GM19035 (cell line): Measurements from ENCODE around the gene MRPL48.
A peak's percentile ranks its signal among the peaks of the same experiment; 100 is the strongest.
"Not testable (repeated sequence)": the region's sequence is repeated elsewhere in the genome, so short reads cannot be mapped to it uniquely, and the experiment has no call there.

Experiments
- ATAC-seq: cut with Tn5 transposase; IDR thresholded peaks from one replicate; pipeline ENCODE4 v1.9.1; 2021; ENCODE audit not compliant: unreplicated experiment

Gene MRPL48

GRCh38 chr11:73787643-73788558 is at the start of gene MRPL48:
TSS of gene MRPL48 (plus strand) at chr11:73787874. CDS start at chr11:73787972, 98 bp downstream.
- ATAC-seq: peak; percentile 91

DNA sequence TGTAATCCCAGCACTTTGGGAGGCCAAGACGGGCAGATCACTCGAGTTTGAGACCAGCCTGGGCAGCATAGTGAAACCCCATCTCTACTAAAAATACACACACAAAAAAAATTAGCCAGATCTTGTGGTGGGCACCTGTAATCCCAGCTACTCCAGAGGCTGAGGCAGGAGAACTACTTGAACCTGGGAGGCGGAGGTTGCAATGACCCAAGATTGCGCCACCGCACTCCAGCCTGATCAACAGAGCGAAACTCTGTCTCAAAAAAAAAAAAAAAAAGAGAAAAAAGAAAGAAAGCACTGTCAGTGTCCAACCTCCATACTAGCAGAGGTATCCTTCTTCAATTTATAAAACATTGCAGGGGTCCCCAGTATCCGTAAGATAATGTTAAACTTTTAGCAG is 44.6 kb upstream of the MRPL48 start:
- no peak for ATAC-seq

GRCh38 chr11:73746701-73747100 is 41.0 kb upstream of the MRPL48 start:
- no peak for ATAC-seq

GRCh38 chr11:73747762-73748161 is 39.9 kb upstream of the MRPL48 start:
- no peak for ATAC-seq

GRCh38 chr11:73748300-73748699 is 39.4 kb upstream of the MRPL48 start:
- ATAC-seq: no peak

DNA sequence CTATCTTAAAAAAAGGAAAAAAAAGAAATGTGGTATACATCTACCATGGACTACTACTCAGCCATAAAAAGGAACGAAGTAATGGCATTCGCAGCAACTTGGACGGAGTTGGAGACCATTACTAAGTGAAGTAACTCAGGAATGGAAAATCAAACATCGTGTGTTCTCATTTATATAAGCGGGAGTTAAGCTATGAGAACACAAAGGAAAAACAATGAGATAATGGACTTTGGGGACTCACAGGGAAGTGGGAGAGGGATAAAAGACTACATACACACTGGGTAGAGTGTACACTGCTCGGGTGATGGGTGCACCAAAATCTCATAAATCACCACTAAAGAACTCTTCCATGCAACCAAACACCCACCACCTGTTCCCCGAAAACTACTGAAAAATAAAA is 38.6 kb upstream of the MRPL48 start:
- ATAC-seq: no peak

- ATAC-seq: no peak
Measured at GRCh38 chr11:73750228-73750627, 37.4 kb upstream of the MRPL48 start.

GRCh38 chr11:73750862-73751261 is 36.8 kb upstream of the MRPL48 start:
- ATAC-seq: not testable (repeated sequence)

DNA sequence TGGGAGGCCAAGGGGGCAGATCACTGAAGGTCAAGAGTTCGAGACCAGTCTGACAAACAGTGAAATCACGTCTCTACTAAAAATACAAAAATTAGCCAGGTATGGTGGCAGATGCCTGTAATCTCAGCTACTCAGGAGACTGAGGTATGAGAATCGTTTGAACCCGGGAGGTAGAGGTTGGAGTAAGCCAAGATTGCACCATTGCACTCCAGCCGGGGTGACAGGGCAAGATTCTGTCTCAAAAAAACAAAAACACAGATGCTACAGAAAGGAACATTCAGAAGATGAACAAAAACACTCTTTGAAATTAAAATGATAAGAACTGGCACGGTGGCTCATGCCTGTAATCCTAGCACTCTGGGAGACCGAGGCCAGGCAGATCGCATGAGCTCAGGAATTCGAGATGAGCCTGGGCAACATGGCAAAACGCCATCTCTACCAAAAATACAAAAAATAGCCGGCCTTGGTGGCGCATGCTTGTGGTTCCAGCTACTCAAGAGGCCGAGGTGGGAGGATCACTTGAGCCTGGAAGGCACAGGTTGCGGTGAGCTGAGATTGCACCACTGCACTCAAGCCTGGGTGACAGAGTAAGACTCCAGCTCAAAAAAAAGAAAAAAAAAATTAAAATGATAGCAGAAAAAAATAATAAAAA is 35.3 kb upstream of the MRPL48 start:
- ATAC-seq: no peak

GRCh38 chr11:73752903-73753302 is 34.8 kb upstream of the MRPL48 start:
- no peak for ATAC-seq

GRCh38 chr11:73753938-73754337 is 33.7 kb upstream of the MRPL48 start:
- ATAC-seq: no peak

DNA sequence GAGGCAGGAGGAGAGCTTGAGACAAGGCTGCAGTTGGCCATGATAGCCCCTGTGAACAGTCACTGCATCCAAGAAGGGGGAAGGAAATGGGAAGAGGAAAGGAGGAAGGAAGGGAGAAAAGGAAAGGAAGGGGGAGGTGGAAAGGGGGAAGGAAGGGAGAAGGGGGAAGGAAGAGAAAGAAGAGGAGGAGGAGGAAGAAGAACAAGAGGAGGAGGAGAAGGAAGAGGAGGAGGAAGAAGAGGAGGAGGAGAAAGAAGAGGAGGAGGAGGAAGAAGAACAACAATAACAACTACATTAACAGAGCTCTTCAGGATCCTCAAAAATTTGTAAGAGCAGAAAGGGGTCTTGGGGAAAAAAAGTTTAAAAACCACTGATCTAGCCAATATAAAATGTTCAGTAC is 32.0 kb upstream of the MRPL48 start:
- ATAC-seq: no peak

GRCh38 chr11:73757598-73757997 is 30.1 kb upstream of the MRPL48 start:
- no peak for ATAC-seq

- ATAC-seq: no peak
Measured at GRCh38 chr11:73758451-73758850, 29.2 kb upstream of the MRPL48 start.

DNA sequence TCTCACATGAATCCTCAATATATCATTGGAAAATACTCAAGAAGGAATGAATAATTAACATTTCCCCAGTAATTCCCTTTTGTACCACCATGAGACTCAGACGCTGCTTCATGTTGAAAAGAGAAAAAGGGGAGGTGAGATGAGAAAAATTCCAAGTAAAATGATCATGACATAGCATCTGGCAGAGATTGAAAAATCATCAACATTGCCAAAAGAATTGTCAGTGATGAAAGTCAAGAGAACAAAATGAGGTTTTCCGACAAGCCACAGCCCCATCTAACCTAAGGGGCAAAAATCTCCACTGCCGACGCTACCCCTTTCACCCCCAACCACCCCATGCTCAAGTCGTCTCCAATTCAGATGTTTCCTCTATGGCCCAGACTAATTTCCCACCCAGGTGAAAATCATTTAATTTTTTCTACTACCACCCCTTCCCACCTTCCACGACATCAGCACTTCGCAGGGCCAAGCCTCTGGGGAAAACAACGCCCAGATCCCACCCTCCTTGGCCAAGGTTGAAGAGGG is 28.0 kb upstream of the MRPL48 start:
- ATAC-seq: no peak

- ATAC-seq: peak; percentile 10
Measured at GRCh38 chr11:73760135-73760678, 27.5 kb upstream of the MRPL48 start.

DNA sequence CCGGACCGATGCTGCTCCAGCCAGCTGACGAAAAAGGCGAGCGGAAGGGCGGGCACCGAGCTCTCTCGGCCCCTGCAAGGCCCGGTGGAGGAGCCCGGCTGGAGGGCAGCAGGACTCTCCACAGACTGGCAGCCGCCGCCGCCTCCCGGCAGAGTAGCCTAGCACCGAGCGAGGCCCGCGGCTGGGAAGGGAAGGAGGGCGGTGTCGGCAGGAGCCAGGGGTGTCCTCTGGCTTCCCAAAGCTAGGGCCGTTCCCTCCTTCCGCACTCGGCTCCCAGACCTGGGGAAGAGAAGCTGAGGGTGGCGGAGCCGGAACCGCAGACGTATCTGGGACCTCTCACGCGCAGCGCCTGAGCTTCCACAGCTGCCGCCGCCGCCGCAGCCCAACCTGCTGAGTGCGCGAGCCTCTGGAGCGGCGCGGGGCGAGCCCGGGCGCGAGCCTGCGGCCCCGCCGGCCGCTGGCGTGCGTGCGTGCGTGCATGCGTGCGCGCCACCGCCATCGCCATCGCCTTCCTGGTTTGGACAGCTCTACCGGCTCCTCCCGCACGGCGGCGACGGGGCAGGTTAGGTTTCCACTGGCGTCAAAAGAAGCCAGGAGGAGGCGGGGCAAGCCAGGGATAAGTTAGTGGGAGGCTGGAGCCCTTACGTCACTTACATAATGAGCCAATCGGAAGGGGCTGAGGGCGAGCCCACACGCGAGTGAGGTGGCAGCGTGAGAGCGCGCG is 26.8 kb upstream of the MRPL48 start, which contains the start of gene RAB6A:
Gene RAB6A (minus strand): TSS at position 396 of the 724 bp plus-strand sequence. CDS start 439 bp downstream, outside the sequence.
- ATAC-seq: peak; percentile 91

DNA sequence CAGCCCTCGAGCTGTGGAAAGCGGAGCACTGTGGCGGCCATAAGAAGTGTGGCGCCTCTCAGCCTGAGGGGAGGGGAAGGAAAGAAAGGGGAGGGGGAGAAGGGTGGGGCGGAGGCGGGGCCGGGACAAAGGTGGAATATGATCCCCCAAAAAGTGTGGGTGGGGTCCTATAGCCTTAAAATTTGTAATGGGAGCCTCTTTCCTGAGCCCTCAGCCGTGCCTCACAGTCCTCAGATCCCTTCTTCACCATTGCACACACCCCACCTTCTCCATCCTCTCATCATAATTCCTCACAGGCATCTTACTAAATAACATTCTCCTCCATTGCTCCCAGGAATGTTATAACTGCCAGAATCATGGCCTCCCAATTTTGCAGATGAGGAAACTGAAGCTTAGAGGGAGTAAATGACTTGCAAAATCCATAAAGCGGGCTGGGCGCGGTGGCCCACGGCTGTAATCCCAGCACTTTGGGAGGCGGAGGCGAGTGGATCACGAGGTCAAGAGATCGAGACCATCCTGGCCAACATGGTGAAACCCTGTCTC is 26.2 kb upstream of the MRPL48 start:
- ATAC-seq: no peak

DNA sequence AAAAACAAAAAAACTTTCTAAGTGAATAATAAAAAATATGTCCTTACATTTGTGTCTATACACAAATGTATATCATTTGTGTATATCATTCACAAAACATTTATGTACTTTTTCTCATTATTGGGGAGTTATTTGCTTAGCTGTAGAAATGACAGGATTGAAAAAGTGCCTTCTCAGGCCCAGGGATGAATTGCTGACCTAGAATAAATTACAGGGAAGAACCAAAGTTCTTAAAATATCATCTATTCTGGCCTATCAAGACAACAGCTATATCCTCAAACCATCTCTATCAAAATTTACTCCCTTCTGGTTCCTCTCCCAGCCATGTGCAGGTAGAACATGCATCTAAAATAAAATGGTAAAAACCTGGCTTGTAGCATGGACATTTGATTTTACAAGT is 24.9 kb upstream of the MRPL48 start:
- no peak for ATAC-seq

DNA sequence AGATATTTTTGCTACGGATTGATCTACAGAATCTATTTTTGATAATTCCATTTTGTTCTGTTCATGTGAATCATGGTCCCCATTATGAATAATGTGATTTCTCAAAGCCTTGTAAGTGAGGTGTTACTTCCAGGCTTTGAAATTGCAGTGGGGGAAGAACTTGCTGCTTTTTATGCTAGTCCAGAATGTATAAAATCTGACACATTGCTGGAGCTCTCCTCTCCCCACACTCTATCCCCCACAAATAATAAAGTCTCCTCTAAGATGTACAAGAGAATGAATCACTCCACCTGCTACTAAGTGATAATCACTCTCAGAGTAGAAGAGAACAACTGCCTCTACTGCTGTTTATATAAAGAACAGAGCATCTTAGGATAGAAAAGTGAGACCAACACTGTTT is 20.9 kb upstream of the MRPL48 start:
- ATAC-seq: no peak

DNA sequence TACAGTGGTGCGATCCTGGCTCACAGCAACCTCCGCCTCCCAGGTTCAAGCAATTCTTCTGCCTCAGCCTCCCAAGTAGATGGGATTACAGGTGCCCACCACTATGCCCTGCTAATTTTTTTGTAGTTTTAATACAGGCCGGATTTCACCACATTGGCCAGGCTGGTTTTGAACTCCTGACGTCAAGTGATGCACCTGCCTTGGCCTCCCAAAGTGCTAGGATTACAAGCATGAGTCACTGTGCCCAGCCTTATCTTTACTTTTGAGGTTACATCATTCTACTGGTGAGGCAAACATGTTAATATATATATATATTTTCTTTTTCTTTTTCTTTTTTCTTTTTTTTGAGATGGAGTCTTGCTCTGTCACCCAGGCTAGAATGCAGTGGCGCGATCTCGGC is 16.9 kb upstream of the MRPL48 start:
- not testable (repeated sequence) for ATAC-seq
